ENCODE data around the gene DPYSL3. TPM values are rescaled to one million over a fixed set of nuclear protein-coding genes. Genes with fewer than 3 reads are reported as not detected.

Gene DPYSL3
- polyA plus RNA-seq, 1 of the 3 experiments (the other 2 are of a cell fraction): 123 TPM

- Histone ChIP-seq H3K4me1 (ENCODE audit: control insufficient read depth in 1 of 2, insufficient read depth in 2 of 2, low read depth in 1 of 2, low read length in 1 of 2) (peaks cover 23 to 31% of the 10 kb centered on the region in 2 experiments), H3K36me3 (replicated peaks in 1 of 2; ENCODE audit: control insufficient read depth in 1 of 2, insufficient read depth in 2 of 2, low read length in 1 of 2) (peaks cover 45 to 74% of the 10 kb centered on the region in 2 experiments), H3K9me2 (no peaks in the 10 kb centered on the region), H3K79me2 (ENCODE audit: insufficient read depth) (no peaks in the 10 kb centered on the region), H3K27ac (ENCODE audit: low read depth in 2 of 2, low read length in 1 of 2) (peak overlapping the region in 1 of 2 experiments; percentile 99; a peak in 2 of 4 replicates), H3K9ac (no peak overlapping the region), H3K9me3 (no peaks in the 10 kb centered on the region), H2AFZ (ENCODE audit: low read depth) (no peak overlapping the region), H3K4me3 (ENCODE audit: low read depth in 2 of 2, low read length in 1 of 2) (no peak overlapping the region), H3K4me2 (peak overlapping the region; percentile 42), H3K27me3 (ENCODE audit: insufficient read depth) (no peaks in the 10 kb centered on the region), H3F3A (replicated peaks; ENCODE audit: insufficient read depth) (peaks cover 38% of the 10 kb centered on the region), H4K20me1 (ENCODE audit: insufficient read depth) (no peaks in the 10 kb centered on the region; the same call in 1 of the 2 replicates)
- CTCF ChIA-PET: interaction anchor here (1.0 to 1.3 kb wide), 2 partner anchors 16 to 171 kb away, joined by 3 to 4 read pairs; no protein-coding TSS in a partner anchor
- DNase-seq: no peak
- WGBS (ENCODE audit: low lambda C conversion rate): 77% methylated on average over 8 of the region's 8 CpGs
- POLR2A ChIA-PET: no interaction called here
- TF ChIP-seq POLR2AphosphoS5 (IDR thresholded peaks at IDR 0.05; ENCODE audit: low read depth, low read length) (no peak; the same call in 1 of the 2 replicates), PBX3 (IDR thresholded peaks at IDR 0.05) (no peak), REST (IDR thresholded peaks at IDR 0.05; ENCODE audit: low read depth, low read length) (no peak), NRF1 (IDR thresholded peaks at IDR 0.05; ENCODE audit: low read depth, low read length) (no peak), TAF1 (IDR thresholded peaks at IDR 0.05; ENCODE audit: borderline replicate concordance, low read depth, low read length) (no peak), MEF2A (IDR thresholded peaks at IDR 0.05; ENCODE audit: borderline replicate concordance, low read depth) (no peak), FOXJ3 (CRISPR knock-in tag; IDR thresholded peaks at IDR 0.05) (no peak), JUND (IDR thresholded peaks at IDR 0.05) (no peak), RAD21 (IDR thresholded peaks at IDR 0.05; ENCODE audit: low read length) (no peak), GABPA (IDR thresholded peaks at IDR 0.05; ENCODE audit: low read depth) (no peak), ELF1 (IDR thresholded peaks at IDR 0.05) (no peak), EP300 (IDR thresholded peaks at IDR 0.05; ENCODE audit: borderline replicate concordance in 1 of 2, low read depth in 1 of 2, low read length in 1 of 2) (no peak), TCF12 (IDR thresholded peaks at IDR 0.05) (no peak), MXI1 (IDR thresholded peaks at IDR 0.05; ENCODE audit: low read depth, low read length) (no peak)
Measured at GRCh38 chr5:147407094-147407681, 102.7 kb downstream of the DPYSL3 start.

Measured in SK-N-SH (cell line).